NB4 (cell line): ENCODE results near the gene FNDC1.

Experiments used
- MYC ChIP-seq: IDR thresholded peaks from 2 replicates; pipeline ENCODE4 v1.6.1; 2011; ENCODE audit warnings: low read depth, low read length
- POLR2A ChIP-seq: IDR thresholded peaks from 2 replicates; pipeline ENCODE4 v1.6.1; 2011; ENCODE audit warnings: mild to moderate bottlenecking; ENCODE audit not compliant: insufficient read length; ENCODE audit errors: extremely low read depth
- TF ChIP-seq, protein P1 (sequence below): IDR thresholded peaks from one replicate; pipeline ENCODE4 v1.5.1; 2012; ENCODE audit warnings: low read depth, low read length
- TF ChIP-seq, protein P2 (sequence below): IDR thresholded peaks from 2 replicates; pipeline ENCODE4 v1.6.1; 2011; ENCODE audit warnings: low read depth, low read length

DNA sequence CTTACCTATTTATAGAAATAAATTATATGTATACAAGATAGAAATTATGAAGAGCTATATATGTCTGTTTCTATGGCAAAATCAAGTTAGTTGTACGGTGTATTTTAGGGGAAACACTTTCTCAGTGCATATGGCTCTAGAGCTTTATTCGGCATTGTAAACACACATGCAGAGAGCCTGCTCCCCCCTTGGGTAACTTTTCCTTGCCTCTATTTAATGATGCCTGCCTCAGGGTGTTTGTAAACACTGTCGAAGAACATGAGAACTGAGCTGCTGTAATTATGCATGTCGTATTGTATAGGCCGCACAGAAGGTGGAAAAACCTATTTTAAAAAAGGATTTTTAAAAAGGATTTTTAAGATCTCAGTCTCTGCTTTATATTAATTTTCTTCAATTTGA, 133.4 kb downstream of the FNDC1 start:
- TF ChIP-seq, protein P1, sequence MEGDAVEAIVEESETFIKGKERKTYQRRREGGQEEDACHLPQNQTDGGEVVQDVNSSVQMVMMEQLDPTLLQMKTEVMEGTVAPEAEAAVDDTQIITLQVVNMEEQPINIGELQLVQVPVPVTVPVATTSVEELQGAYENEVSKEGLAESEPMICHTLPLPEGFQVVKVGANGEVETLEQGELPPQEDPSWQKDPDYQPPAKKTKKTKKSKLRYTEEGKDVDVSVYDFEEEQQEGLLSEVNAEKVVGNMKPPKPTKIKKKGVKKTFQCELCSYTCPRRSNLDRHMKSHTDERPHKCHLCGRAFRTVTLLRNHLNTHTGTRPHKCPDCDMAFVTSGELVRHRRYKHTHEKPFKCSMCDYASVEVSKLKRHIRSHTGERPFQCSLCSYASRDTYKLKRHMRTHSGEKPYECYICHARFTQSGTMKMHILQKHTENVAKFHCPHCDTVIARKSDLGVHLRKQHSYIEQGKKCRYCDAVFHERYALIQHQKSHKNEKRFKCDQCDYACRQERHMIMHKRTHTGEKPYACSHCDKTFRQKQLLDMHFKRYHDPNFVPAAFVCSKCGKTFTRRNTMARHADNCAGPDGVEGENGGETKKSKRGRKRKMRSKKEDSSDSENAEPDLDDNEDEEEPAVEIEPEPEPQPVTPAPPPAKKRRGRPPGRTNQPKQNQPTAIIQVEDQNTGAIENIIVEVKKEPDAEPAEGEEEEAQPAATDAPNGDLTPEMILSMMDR = no peak
- TF ChIP-seq POLR2A (no peak), MYC (no peak)
- TF ChIP-seq, protein P2, sequence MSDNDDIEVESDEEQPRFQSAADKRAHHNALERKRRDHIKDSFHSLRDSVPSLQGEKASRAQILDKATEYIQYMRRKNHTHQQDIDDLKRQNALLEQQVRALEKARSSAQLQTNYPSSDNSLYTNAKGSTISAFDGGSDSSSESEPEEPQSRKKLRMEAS = no peak
